ENCODE results near the gene SYT13.

DNA sequence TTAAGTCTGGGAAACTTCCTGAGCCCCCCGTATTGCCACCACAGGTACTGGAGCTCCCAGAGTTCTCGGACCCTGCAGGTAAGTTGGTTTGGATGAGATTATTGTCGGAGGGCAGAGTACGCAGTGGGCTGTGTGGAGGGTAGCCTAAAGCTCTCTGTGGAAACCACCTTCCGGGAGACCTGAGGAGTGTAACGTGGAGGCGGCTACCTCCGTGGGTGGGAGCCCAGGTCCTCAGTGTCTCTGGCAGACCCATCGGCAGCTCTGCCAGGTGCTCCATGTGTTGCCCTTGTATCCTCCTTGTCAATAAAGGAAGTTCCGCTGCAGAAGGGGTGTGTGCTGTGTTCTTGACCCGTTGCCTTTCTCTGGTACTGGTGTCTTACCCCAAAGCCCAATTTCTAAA is 61.4 kb downstream of the SYT13 start:
- TF ChIP-seq CTCF (IDR thresholded peaks at IDR 0.05; ENCODE audit: borderline replicate concordance, extremely low read depth, low read length, poor library complexity, severe bottlenecking) (no peak), EZH2 (IDR thresholded peaks at IDR 0.05; ENCODE audit: borderline replicate concordance, low read depth, low read length, severe bottlenecking) (no peak)

Data from DND-41 (cell line).